Bronchial smooth muscle cell (primary cell): ENCODE results near the gene CPEB1. TPM values are rescaled to one million over a fixed set of nuclear protein-coding genes. Genes with fewer than 3 reads are reported as not detected.

Source experiments
- total RNA-seq: library from RNA; depleted of rRNA; stranded (reverse); fragments of >200 nt; gene quantifications from 2 replicates; pipeline ENCODE4 v1.2.1, GENCODE V29; 2014

The CPEB1 gene
- total RNA-seq = 21.4 and 26.9 TPM in 2 replicates

GRCh38 chr15:82647045-82647834 is at the start of gene CPEB1:
CPEB1 (minus strand) TSS chr15:82647363; CDS start chr15:82628459, 18,904 bp downstream.

DNA sequence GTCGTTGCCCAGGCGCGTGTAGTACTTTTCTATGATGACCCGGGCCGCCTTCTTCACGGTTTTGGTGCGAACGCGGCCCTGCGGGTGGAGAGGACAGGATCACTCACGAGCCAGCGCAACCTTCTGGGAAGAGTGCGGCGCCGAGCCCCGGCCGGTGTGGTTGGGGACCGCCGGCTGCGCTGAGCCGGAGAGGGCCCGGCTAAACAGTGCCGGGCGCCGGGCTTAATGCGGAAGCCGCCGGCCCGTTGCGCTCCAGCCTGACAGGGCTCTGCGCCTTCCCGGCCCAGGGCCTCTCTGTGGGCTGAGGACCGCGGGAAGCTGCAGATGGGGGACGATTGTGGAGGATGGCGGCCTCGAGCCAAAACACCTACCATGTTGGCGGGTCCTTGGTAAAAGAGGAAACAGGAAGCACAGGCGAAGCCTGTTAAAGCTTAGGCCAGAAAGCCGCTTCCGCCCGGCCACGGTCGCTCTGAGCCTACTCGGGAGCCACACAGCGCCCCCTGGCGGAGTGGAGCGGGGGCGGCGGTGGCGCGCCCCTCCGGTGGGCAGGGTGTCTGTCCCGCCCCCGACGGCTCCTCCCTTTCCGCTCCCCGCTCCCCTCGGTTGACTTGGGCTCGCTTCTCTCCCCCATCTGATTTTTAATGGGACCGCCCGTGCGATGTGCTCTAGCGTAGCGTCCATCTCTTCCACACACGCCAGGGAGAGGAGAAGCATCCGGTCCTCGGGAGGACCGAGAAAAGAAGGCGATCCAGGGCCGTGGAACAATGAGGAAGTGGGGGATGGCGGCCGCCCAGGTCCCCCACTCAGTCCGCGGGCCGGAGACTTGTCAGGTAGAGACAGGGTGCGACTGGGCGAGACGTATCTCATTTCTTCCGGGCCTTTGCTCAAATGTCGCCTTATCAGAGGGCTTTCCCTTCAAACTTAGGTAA is 106.8 kb downstream of the CPEB1 start, which contains the start of gene RPS17:
TSS of gene RPS17 (minus strand) at position 403 of the 929 bp plus-strand sequence. CDS start at position 374, 29 bp downstream.

Other genes with a start within 250 kb of the CPEB1 start
- gene GOLGA6L9, start 217.5 kb downstream of the CPEB1 start, total RNA-seq = 1.7 and 2.7 TPM in 2 replicates
- 2,116 and 2,882 TPM in 2 replicates for gene RPS17, start 106.9 kb downstream of the CPEB1 start, total RNA-seq
- gene AP3B2, start 62.5 kb upstream of the CPEB1 start, total RNA-seq = 0.79 and 1.0 TPM in 2 replicates
- gene FSD2, start 158.7 kb upstream of the CPEB1 start, total RNA-seq = not detected in 2 replicates
- gene WHAMM, start 162.3 kb upstream of the CPEB1 start, total RNA-seq = 2.0 and 2.5 TPM in 2 replicates